Colonic mucosa (tissue), 4 donors: Measurements from ENCODE around the gene DGLUCY. TPM values are rescaled to one million over a fixed set of nuclear protein-coding genes. Genes with fewer than 3 reads are reported as not detected.
A peak's percentile ranks its signal among the peaks of the same experiment; 100 is the strongest.
"Not testable (repeated sequence)": the region's sequence is repeated elsewhere in the genome, so short reads cannot be mapped to it uniquely, and the experiment has no call there.

Experiments used
- DNase-seq: peaks from one replicate; pipeline ENCODE4 v3.0.0-alpha.2; 2020
- H3K27ac ChIP-seq: fragments of 200-600 bp; one replicate; pipeline ENCODE4 v1.8.0; 2021
- H3K27me3 ChIP-seq: fragments of 200-600 bp; one replicate; pipeline ENCODE4 v1.8.0; 2021
- H3K36me3 ChIP-seq: fragments of 200-600 bp; one replicate; pipeline ENCODE4 v1.8.0; 2021
- H3K4me1 ChIP-seq: fragments of 200-600 bp; one replicate; pipeline ENCODE4 v1.8.0; 2021; ENCODE audit warnings: mild to moderate bottlenecking
- H3K4me3 ChIP-seq: fragments of 200-600 bp; one replicate; pipeline ENCODE4 v1.8.0; 2021
- H3K9ac ChIP-seq, 2 donors: one replicate each; pipeline ENCODE4 v1.7.0; 2013; ENCODE audit warnings: control low read depth in 2 of 2, low read depth in 2 of 2, low read length in 2 of 2
- H3K9me3 ChIP-seq: fragments of 200-600 bp; one replicate; pipeline ENCODE4 v1.8.0; 2021
- CTCF ChIP-seq: fragments of 200-600 bp; IDR thresholded peaks from one replicate; pipeline ENCODE4 v1.8.0; 2022; ENCODE audit warnings: antibody characterized with exemption, mild to moderate bottlenecking
- intact Hi-C: fragments of 100-400 bp; cut with DNase I; formaldehyde crosslinking; loops from one replicate; pipeline ENCODE4 v1.14.1; 2022
- total RNA-seq, 2 donors: library from RNA; stranded (reverse); fragmentation: NEBNext Ultra II Directional in 1 of 2; extraction: Animal tissue kit (Norgen Biotek cat#: 25700) in 1 of 2; gene quantifications; one replicate each; pipeline ENCODE4 v1.2.1, GENCODE V29; 2021
- donor health status: healthy.
- donor health status: DM: no; HTN: no; CAD: no.
- donor health status: DM: no; HTN: no; CAD: no.

DGLUCY gene
- total RNA-seq, 2 donors from 2014 or later = 67.3 to 105 TPM

DNA sequence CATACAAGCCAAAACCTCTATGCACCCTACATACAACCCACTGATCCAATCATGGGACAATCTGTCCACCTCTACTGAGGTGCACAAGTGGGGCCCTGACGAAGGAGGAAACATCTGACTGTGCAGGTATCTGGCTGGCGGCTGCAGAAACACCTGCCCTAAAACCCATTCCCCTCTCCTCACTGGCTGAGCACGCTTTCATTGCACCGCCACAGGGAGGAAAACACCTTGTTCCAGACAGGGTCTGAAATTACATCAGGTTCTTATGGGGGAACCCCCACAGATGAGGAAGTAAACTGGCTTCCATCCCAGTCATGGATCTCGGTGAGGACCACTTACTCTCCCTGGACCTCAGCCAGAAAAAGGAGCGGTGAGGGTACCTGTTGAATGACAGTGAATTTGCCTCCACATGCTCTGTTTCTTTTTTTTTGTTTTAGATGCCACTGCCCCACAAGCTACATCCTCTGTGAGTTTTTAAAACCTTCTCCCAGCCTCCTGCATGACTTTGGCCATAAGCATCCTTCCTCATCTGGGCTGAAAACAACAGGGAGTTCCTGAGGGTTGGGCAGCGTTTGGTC lies 23.8 kb upstream of the DGLUCY start:
- peaks cover 8% of the 10 kb centered on the region for H3K4me1 ChIP-seq
- no peaks in the 10 kb centered on the region for H3K36me3 ChIP-seq
- no peaks in the 10 kb centered on the region for H3K9me3 ChIP-seq
- no peak for TF ChIP-seq CTCF
- H3K27me3 ChIP-seq = no peaks in the 10 kb centered on the region
- peak overlapping the region; percentile 77 for H3K27ac ChIP-seq
- H3K9ac ChIP-seq = peak overlapping the region in 1 of 2 donors; percentile 54
- no peak overlapping the region for H3K4me3 ChIP-seq
- intact Hi-C loops = no loop called here
- DNase-seq = no peak

GRCh38 chr14:91090743-91091142 lies 23.1 kb upstream of the DGLUCY start:
- TF ChIP-seq CTCF = no peak
- DNase-seq = peak; percentile 81
- Histone ChIP-seq H3K4me1 (peaks cover 8% of the 10 kb centered on the region), H3K36me3 (no peaks in the 10 kb centered on the region), H3K9me3 (no peaks in the 10 kb centered on the region), H3K9ac (peak overlapping the region in 1 of 2 donors; percentile 54), H3K27ac (peak overlapping the region; percentile 77), H3K4me3 (no peak overlapping the region), H3K27me3 (no peaks in the 10 kb centered on the region)
- intact Hi-C loops = no loop called here

DNA sequence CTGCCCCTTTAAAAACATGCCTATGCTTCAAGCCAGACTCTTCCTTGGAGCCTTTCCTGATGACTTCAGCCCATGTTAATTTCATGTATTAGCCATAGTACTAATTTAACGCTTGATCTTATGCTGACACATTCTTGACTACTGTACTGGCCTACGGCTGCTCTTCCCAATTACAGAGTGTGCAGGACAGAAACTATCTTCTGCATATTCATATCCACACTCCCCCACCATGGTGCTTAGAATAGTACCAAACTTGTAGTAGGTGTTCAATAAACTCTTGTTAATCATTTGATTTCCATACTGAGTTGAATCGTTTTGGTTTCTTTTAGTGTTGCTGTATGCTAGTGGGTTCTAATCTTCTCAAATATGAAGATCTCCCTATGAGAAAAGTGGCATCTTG lies 21.8 kb upstream of the DGLUCY start:
- Histone ChIP-seq H3K9me3 (no peaks in the 10 kb centered on the region), H3K27me3 (no peaks in the 10 kb centered on the region), H3K36me3 (no peaks in the 10 kb centered on the region), H3K9ac (no peak overlapping the region), H3K4me3 (no peak overlapping the region), H3K4me1 (peaks cover 4% of the 10 kb centered on the region), H3K27ac (no peak overlapping the region)
- no peak for TF ChIP-seq CTCF
- no peak for DNase-seq
- intact Hi-C loops = no loop called here

- intact Hi-C loops, DNase-seq, H3K27ac ChIP-seq, H3K4me1 ChIP-seq, H3K27me3 ChIP-seq, H3K36me3 ChIP-seq, H3K4me3 ChIP-seq, H3K9me3 ChIP-seq, H3K9ac ChIP-seq: not testable (repeated sequence)
Observed at GRCh38 chr14:91093743-91094472, 20.0 kb upstream of the DGLUCY start.

GRCh38 chr14:91094772-91095171 lies 19.1 kb upstream of the DGLUCY start:
- no peak for TF ChIP-seq CTCF
- Histone ChIP-seq H3K36me3 (no peaks in the 10 kb centered on the region), H3K9me3 (no peaks in the 10 kb centered on the region), H3K9ac (no peak overlapping the region), H3K4me3 (no peak overlapping the region), H3K27ac (no peak overlapping the region), H3K4me1 (no peaks in the 10 kb centered on the region), H3K27me3 (no peaks in the 10 kb centered on the region)
- no peak for DNase-seq
- intact Hi-C loops = no loop called here

GRCh38 chr14:91095178-91095577 lies 18.7 kb upstream of the DGLUCY start:
- H3K36me3 ChIP-seq = no peaks in the 10 kb centered on the region
- intact Hi-C loops = no loop called here
- H3K9ac ChIP-seq = no peak overlapping the region

DNA sequence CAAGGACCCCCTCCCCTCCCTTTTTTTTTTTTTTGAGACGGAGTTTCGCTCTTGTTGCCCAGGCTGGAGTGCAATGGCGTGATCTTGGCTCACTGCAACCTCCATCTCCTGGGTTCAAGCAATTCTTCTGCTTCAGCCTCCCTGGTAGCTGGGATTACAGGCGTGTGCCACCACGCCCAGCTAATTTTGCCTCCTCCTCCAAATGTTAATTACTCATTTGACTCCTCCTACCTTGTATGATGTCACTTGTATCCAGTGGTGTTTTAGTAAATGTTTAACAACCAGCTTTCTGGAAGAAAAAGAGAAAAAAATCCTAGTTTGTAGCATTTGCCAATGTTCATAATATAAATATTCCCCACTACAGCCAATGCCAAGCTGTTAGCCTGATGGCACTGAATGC lies 16.2 kb upstream of the DGLUCY start:
- H3K27ac ChIP-seq, H3K4me3 ChIP-seq, H3K36me3 ChIP-seq, H3K4me1 ChIP-seq, H3K27me3 ChIP-seq, H3K9me3 ChIP-seq, DNase-seq, H3K9ac ChIP-seq, intact Hi-C loops: not testable (repeated sequence)

More at GRCh38 chr14:91095178-91095577, 18.7 kb upstream of the DGLUCY start:
- no peak for TF ChIP-seq CTCF
- Histone ChIP-seq H3K27ac (no peak overlapping the region), H3K27me3 (no peaks in the 10 kb centered on the region), H3K4me3 (no peak overlapping the region), H3K9me3 (no peaks in the 10 kb centered on the region), H3K4me1 (no peaks in the 10 kb centered on the region)
- DNase-seq = no peak
